ENCODE data around the gene OSTC.

OSTC gene

DNA sequence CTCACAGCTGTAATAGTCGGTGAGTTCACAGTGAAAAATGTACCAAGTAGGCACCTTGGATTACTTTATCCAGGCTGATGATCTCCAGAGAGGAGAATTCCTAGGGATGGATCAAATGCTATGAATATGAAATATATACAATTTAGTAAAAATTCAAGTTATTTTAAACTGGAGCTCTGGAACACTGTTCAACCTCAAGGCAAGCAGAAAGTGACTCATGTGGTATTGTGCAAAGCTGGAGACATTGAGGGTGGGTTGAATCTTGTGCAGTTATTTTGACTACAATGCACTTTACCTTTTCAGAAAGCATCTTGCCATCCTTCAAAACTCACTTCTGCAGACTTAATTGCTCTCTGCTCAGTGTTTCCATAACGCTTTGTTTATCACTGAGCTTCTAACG is 43.4 kb downstream of the OSTC start:
- TF ChIP-seq SPI1 (IDR thresholded peaks at IDR 0.05; ENCODE audit: borderline replicate concordance, low read depth) (no peak), GABPA (IDR thresholded peaks at IDR 0.05; ENCODE audit: low read depth) (no peak)
- DNase-seq (ENCODE audit: low read depth in 1 of 2, low spot score in 1 of 2) = no peak
- no peaks in the 10 kb centered on the region for H3K27me3 ChIP-seq (ENCODE audit: insufficient read depth, poor library complexity, severe bottlenecking)

DNA sequence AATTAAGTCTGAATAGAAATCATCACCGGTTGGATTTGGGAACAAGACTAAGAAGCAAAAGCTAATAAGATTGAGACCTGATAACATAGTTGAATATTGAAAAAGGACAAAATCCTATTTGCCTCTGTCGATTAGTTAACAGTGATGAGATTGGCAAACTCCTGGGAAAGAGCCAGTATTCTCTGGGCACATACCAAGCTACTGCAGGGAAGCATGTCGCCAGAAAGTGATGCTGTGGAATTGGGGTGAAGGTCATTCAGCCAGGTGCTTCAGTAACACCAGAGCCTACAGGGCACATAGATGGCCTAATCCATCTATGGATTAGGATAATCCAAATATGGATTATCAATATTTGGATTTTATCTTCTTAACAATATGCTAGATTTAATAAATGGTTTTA is 44.0 kb downstream of the OSTC start:
- no peak for DNase-seq (ENCODE audit: low read depth in 1 of 2, low spot score in 1 of 2)
- Histone ChIP-seq H3K27me3 (ENCODE audit: insufficient read depth, poor library complexity, severe bottlenecking) (no peaks in the 10 kb centered on the region), H3K4me3 (replicated peaks; ENCODE audit: insufficient read depth, low read length) (no peak overlapping the region), H3K27ac (replicated peaks) (no peak overlapping the region)
- TF ChIP-seq, protein P1, sequence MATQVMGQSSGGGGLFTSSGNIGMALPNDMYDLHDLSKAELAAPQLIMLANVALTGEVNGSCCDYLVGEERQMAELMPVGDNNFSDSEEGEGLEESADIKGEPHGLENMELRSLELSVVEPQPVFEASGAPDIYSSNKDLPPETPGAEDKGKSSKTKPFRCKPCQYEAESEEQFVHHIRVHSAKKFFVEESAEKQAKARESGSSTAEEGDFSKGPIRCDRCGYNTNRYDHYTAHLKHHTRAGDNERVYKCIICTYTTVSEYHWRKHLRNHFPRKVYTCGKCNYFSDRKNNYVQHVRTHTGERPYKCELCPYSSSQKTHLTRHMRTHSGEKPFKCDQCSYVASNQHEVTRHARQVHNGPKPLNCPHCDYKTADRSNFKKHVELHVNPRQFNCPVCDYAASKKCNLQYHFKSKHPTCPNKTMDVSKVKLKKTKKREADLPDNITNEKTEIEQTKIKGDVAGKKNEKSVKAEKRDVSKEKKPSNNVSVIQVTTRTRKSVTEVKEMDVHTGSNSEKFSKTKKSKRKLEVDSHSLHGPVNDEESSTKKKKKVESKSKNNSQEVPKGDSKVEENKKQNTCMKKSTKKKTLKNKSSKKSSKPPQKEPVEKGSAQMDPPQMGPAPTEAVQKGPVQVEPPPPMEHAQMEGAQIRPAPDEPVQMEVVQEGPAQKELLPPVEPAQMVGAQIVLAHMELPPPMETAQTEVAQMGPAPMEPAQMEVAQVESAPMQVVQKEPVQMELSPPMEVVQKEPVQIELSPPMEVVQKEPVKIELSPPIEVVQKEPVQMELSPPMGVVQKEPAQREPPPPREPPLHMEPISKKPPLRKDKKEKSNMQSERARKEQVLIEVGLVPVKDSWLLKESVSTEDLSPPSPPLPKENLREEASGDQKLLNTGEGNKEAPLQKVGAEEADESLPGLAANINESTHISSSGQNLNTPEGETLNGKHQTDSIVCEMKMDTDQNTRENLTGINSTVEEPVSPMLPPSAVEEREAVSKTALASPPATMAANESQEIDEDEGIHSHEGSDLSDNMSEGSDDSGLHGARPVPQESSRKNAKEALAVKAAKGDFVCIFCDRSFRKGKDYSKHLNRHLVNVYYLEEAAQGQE (IDR thresholded peaks at IDR 0.05; ENCODE audit: insufficient replicate concordance, low read depth) = no peak
- TF ChIP-seq, protein P2, sequence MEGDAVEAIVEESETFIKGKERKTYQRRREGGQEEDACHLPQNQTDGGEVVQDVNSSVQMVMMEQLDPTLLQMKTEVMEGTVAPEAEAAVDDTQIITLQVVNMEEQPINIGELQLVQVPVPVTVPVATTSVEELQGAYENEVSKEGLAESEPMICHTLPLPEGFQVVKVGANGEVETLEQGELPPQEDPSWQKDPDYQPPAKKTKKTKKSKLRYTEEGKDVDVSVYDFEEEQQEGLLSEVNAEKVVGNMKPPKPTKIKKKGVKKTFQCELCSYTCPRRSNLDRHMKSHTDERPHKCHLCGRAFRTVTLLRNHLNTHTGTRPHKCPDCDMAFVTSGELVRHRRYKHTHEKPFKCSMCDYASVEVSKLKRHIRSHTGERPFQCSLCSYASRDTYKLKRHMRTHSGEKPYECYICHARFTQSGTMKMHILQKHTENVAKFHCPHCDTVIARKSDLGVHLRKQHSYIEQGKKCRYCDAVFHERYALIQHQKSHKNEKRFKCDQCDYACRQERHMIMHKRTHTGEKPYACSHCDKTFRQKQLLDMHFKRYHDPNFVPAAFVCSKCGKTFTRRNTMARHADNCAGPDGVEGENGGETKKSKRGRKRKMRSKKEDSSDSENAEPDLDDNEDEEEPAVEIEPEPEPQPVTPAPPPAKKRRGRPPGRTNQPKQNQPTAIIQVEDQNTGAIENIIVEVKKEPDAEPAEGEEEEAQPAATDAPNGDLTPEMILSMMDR (IDR thresholded peaks at IDR 0.05; ENCODE audit: insufficient read depth, low read length) = no peak
- no peak for TF ChIP-seq SPI1 (IDR thresholded peaks at IDR 0.05; ENCODE audit: borderline replicate concordance, low read depth)
- TF ChIP-seq POLR2AphosphoS5 (IDR thresholded peaks at IDR 0.05; ENCODE audit: low read depth) = no peak
- TF ChIP-seq GABPA (IDR thresholded peaks at IDR 0.05; ENCODE audit: low read depth) = no peak

More for the DNA sequence above, 43.4 kb downstream of the OSTC start:
- no peak overlapping the region for H3K4me3 ChIP-seq (replicated peaks; ENCODE audit: insufficient read depth, low read length)
- H3K27ac ChIP-seq (replicated peaks) = no peak overlapping the region

DNA sequence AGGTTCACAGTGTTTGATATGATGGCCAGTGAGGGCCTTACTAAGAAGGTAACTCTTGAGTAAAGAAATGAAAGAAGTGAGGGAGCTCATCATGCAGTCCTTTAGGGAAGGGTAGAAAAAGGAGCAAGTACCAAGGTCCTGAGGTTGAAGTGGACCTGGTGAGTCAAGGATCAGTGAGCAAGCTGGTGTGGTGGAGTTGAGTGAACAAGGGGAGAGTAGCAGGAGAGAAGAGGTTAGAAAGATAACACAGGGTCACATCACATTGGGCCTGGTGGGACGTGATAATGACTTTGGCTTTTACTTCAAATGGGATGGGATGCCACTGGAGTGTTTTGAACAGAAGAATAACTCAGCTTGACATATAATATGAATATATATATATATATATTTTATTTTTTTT is 44.7 kb downstream of the OSTC start:
- H3K4me3 ChIP-seq (replicated peaks; ENCODE audit: insufficient read depth, low read length) = no peak overlapping the region
- no peaks in the 10 kb centered on the region for H3K27me3 ChIP-seq (ENCODE audit: insufficient read depth, poor library complexity, severe bottlenecking)
- TF ChIP-seq GABPA (IDR thresholded peaks at IDR 0.05; ENCODE audit: low read depth) = no peak
- TF ChIP-seq, protein P1 (IDR thresholded peaks at IDR 0.05; ENCODE audit: insufficient replicate concordance, low read depth) = no peak
- TF ChIP-seq, protein P2 (IDR thresholded peaks at IDR 0.05; ENCODE audit: insufficient read depth, low read length) = no peak
- TF ChIP-seq SPI1 (IDR thresholded peaks at IDR 0.05; ENCODE audit: borderline replicate concordance, low read depth) = no peak
- no peak for TF ChIP-seq POLR2AphosphoS5 (IDR thresholded peaks at IDR 0.05; ENCODE audit: low read depth)
- H3K27ac ChIP-seq (replicated peaks) = no peak overlapping the region
- DNase-seq (ENCODE audit: low read depth in 1 of 2, low spot score in 1 of 2) = no peak

DNA sequence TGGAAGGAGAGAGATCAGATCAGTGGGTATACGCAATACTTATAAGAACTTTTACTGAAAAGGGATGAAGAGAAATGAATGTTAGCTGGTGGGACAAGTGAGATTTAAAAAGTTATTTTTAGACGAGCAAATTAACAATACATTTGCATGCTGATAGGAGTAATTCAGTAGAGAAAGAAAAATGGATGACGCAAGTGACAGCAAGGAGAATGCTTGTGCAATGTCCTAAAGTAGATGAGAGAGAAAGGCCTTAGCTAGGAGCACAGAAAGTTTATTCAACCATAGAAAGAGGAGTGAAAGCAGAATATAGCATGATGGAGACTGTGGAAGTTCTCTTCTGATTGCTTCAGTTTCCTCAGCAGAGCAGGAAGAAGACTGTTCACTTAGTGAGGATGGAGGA is 45.8 kb downstream of the OSTC start:
- no peak overlapping the region for H3K4me3 ChIP-seq (replicated peaks; ENCODE audit: insufficient read depth, low read length)
- H3K27ac ChIP-seq (replicated peaks) = no peak overlapping the region
- no peak for DNase-seq (ENCODE audit: low read depth in 1 of 2, low spot score in 1 of 2)
- no peaks in the 10 kb centered on the region for H3K27me3 ChIP-seq (ENCODE audit: insufficient read depth, poor library complexity, severe bottlenecking)
- TF ChIP-seq GABPA (IDR thresholded peaks at IDR 0.05; ENCODE audit: low read depth) (no peak), POLR2AphosphoS5 (IDR thresholded peaks at IDR 0.05; ENCODE audit: low read depth) (no peak), SPI1 (IDR thresholded peaks at IDR 0.05; ENCODE audit: borderline replicate concordance, low read depth) (no peak)
- TF ChIP-seq, protein P1 (IDR thresholded peaks at IDR 0.05; ENCODE audit: insufficient replicate concordance, low read depth) = no peak
- TF ChIP-seq, protein P2 (IDR thresholded peaks at IDR 0.05; ENCODE audit: insufficient read depth, low read length) = no peak

All from HL-60 (cell line).